Coronary artery (tissue), 2 donors: Measurements from ENCODE around the gene LPA.

Experiments
- DNase-seq: peaks from one replicate; pipeline ENCODE4 v3.0.0-alpha.2; 2017; ENCODE audit warnings: low spot score
- H3K27ac ChIP-seq, 2 donors: fragments of 200-600 bp; sonication (generic); one replicate each; pipeline ENCODE4 v1.5.1; 2016 to 2019
- H3K4me3 ChIP-seq: fragments of 200-600 bp; sonication (generic); 2 replicates; pipeline ENCODE4 v1.5.1; 2016; ENCODE audit warnings: mild to moderate bottlenecking, moderate library complexity
- CTCF ChIP-seq: fragments of 200-600 bp; sonication (generic); IDR thresholded peaks from one replicate; pipeline ENCODE4 v1.5.1; 2019; ENCODE audit warnings: antibody characterized with exemption

LPA gene

GRCh38 chr6:160487116-160487515 lies 177.0 kb downstream of the LPA start:
- DNase-seq, result no peak
- no peak overlapping the region for H3K27ac ChIP-seq
- H3K4me3 ChIP-seq, result no peak overlapping the region
- TF ChIP-seq CTCF, result no peak
